Breast epithelium (tissue), 4 donors: Measurements from ENCODE around the gene GPX4. TPM values are rescaled to one million over a fixed set of nuclear protein-coding genes. Genes with fewer than 3 reads are reported as not detected.

Source experiments
- DNase-seq, 2 donors: peaks; one replicate each; pipeline ENCODE4 v3.0.0-alpha.2; 2019; ENCODE audit warnings: low spot score in 2 of 2
- H3K27ac ChIP-seq, 2 donors: fragments of 200-600 bp; sonication (generic) in 1 of 2; one replicate each; pipeline ENCODE4 v1.5.1; 2016 to 2019; ENCODE audit warnings: mild to moderate bottlenecking in 1 of 2
- H3K27me3 ChIP-seq, 2 donors: fragments of 200-600 bp; sonication (generic) in 1 of 2; one replicate each; pipeline versions ENCODE4 v1.5.1 to v1.6.0; 2017 to 2019; ENCODE audit warnings: control low read depth in 1 of 2, mild to moderate bottlenecking in 1 of 2
- H3K36me3 ChIP-seq: fragments of 200-600 bp; one replicate; pipeline ENCODE4 v1.5.1; 2019
- H3K4me1 ChIP-seq, 2 donors: fragments of 200-600 bp; sonication (generic); one replicate each; pipeline ENCODE4 v1.5.1; 2016 to 2019; ENCODE audit warnings: control low read depth in 1 of 2
- H3K4me3 ChIP-seq, 3 donors: fragments of 200-600 bp; sonication (generic); 1 replicate in 2 of 3; 2 replicates in 1 of 3; pipeline ENCODE4 v1.5.1; 2016 to 2019; ENCODE audit warnings: mild to moderate bottlenecking in 3 of 3, moderate library complexity in 2 of 3
- H3K9me3 ChIP-seq, 2 donors: fragments of 200-600 bp; sonication (generic) in 1 of 2; one replicate each; pipeline ENCODE4 v1.5.1; 2016 to 2019; ENCODE audit warnings: control low read depth in 1 of 2
- CTCF ChIP-seq, 3 donors: fragments of 450-650 bp; IDR thresholded peaks; one replicate each; pipeline ENCODE4 v1.5.1; 2016 to 2017; ENCODE audit warnings: antibody characterized with exemption in 3 of 3, mild to moderate bottlenecking in 3 of 3, moderate library complexity in 3 of 3
- POLR2A ChIP-seq: fragments of 450-650 bp; IDR thresholded peaks from one replicate; pipeline ENCODE4 v1.6.1; 2016; ENCODE audit warnings: antibody characterized with exemption, mild to moderate bottlenecking, moderate library complexity
- POLR2AphosphoS5 ChIP-seq, 3 donors: sonication (generic); formaldehyde crosslinking; IDR thresholded peaks; one replicate each; pipeline ENCODE4 v1.6.1; 2017; ENCODE audit warnings: antibody characterized with exemption in 3 of 3
- intact Hi-C: fragments of 100-400 bp; cut with DNase I; formaldehyde crosslinking; loops from one replicate; pipeline ENCODE4 v1.15.1; 2023; ENCODE audit warnings: low total_unique reads
- total RNA-seq, 3 donors: library from RNA; depleted of rRNA; stranded (reverse); fragments of >200 nt; gene quantifications; one replicate each; pipeline ENCODE4 v1.1.0, GENCODE V29; 2016

GPX4 gene
- total RNA-seq, 3 donors from 2014 or later, result 357 to 1,796 (median 492) TPM

- no peaks in the 10 kb centered on the region for H3K9me3 ChIP-seq
- H3K36me3 ChIP-seq, result no peaks in the 10 kb centered on the region
- H3K4me3 ChIP-seq, result peak overlapping the region; percentile 64 to 100 (median 70)
- H3K27ac ChIP-seq, result peak overlapping the region; percentile 86 to 99
- no peaks in the 10 kb centered on the region for H3K27me3 ChIP-seq
- no peak for DNase-seq
- intact Hi-C loops, result loop anchor here (10.0 kb wide), 1 partner anchor 54 kb away; no protein-coding TSS in a partner anchor
- H3K4me1 ChIP-seq, result peaks cover 28 to 36% of the 10 kb centered on the region in 2 donors
- no peak for TF ChIP-seq POLR2AphosphoS5 (IDR thresholded peaks at IDR 0.05)
- no peak for TF ChIP-seq POLR2A
- TF ChIP-seq CTCF (IDR thresholded peaks at IDR 0.05), result no peak
These were observed 27.2 kb downstream of the GPX4 start for GRCh38 chr19:1130771-1131717.

GRCh38 chr19:1131718-1132551 is 28.1 kb downstream of the GPX4 start:
- DNase-seq, result peak; percentile 82 to 85
- no peaks in the 10 kb centered on the region for H3K27me3 ChIP-seq
- TF ChIP-seq CTCF (IDR thresholded peaks at IDR 0.05), result peak; percentile 16 to 32 (median 24)
- peak; percentile 47 to 97 (median 55) for TF ChIP-seq POLR2AphosphoS5 (IDR thresholded peaks at IDR 0.05)
- no peak for TF ChIP-seq POLR2A
- peak overlapping the region; percentile 86 to 99 for H3K27ac ChIP-seq
- peak overlapping the region; percentile 64 to 100 (median 70) for H3K4me3 ChIP-seq
- intact Hi-C loops, result loop anchor here (10.0 kb wide), 1 partner anchor 53 kb away; no protein-coding TSS in a partner anchor
- H3K9me3 ChIP-seq, result no peaks in the 10 kb centered on the region
- H3K4me1 ChIP-seq, result peaks cover 29 to 45% of the 10 kb centered on the region in 2 donors
- no peaks in the 10 kb centered on the region for H3K36me3 ChIP-seq

GRCh38 chr19:1132552-1133383 is 29.0 kb downstream of the GPX4 start:
- no peak for TF ChIP-seq CTCF (IDR thresholded peaks at IDR 0.05)
- TF ChIP-seq POLR2A, result no peak
- TF ChIP-seq POLR2AphosphoS5 (IDR thresholded peaks at IDR 0.05), result peak in 1 of 3 donors; percentile 28
- intact Hi-C loops, result loop anchor here (10.0 kb wide), 1 partner anchor 52 kb away; no protein-coding TSS in a partner anchor
- no peak for DNase-seq
- peaks cover 29 to 45% of the 10 kb centered on the region in 2 donors for H3K4me1 ChIP-seq
- no peaks in the 10 kb centered on the region for H3K9me3 ChIP-seq
- H3K36me3 ChIP-seq, result no peaks in the 10 kb centered on the region
- H3K27me3 ChIP-seq, result no peaks in the 10 kb centered on the region
- H3K4me3 ChIP-seq, result peak overlapping the region; percentile 64 to 100 (median 70)
- peak overlapping the region; percentile 86 to 99 for H3K27ac ChIP-seq

GRCh38 chr19:1133471-1133929 is 29.7 kb downstream of the GPX4 start:
- no peaks in the 10 kb centered on the region for H3K9me3 ChIP-seq
- H3K36me3 ChIP-seq, result no peaks in the 10 kb centered on the region
- H3K4me1 ChIP-seq, result peaks cover 29 to 45% of the 10 kb centered on the region in 2 donors
- TF ChIP-seq POLR2A (no peak), POLR2AphosphoS5 (IDR thresholded peaks at IDR 0.05) (no peak), CTCF (IDR thresholded peaks at IDR 0.05) (no peak)
- peak overlapping the region; percentile 64 to 100 (median 70) for H3K4me3 ChIP-seq
- H3K27ac ChIP-seq, result peak overlapping the region; percentile 86 to 99
- DNase-seq, result no peak
- intact Hi-C loops, result loop anchor here (10.0 kb wide), 1 partner anchor 51 kb away; no protein-coding TSS in a partner anchor
- no peaks in the 10 kb centered on the region for H3K27me3 ChIP-seq
